ENCODE results near the gene MAP2K1.

MAP2K1 gene

DNA sequence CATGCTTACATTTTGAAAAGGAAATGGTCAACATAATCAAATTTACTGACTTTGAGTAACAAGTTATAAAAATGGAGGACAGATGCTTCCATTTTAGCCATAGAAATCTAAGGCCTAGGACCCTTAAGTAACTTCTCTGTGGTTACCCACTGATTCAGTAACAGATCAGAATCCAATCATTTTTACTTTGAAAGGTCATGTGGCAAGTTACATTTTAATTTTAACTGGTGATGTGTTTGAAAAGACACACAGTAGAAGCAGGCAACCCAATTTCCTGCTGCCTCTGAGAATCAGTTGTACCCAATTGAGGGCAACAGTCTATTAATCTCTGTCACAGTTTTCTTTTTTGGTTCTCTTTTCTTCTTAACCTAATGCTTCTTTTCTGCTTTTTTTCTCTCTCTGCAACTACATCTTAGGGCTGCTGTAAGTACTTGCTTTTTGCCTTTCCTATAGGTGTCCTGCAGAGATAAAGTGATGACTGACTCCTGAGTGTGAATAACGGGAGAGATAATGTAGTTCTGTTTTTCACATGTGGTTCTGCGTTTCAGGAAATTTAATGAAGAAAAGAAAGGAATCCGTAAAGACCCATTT, 121.7 kb downstream of the MAP2K1 start:
- no peak for DNase-seq

DNA sequence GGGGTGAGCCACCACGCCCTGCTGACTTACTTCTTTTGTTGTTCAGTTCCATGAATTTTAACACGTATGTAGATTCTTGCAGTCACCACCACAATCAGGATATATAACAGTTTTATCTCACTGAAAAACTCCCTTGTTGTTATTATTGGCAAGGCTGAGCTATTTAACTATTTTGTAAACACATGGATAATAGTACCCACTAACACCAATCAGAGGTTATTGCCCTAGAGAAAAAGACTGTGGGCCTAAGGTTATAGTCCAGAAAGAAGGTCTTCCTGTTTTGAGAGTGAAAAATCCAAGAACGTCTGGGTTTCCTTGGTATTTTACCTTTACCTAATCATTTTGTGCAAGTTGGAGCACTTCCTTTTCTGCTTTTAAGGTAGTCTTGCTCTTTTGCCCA, 127.9 kb downstream of the MAP2K1 start:
- DNase-seq: no peak

DNA sequence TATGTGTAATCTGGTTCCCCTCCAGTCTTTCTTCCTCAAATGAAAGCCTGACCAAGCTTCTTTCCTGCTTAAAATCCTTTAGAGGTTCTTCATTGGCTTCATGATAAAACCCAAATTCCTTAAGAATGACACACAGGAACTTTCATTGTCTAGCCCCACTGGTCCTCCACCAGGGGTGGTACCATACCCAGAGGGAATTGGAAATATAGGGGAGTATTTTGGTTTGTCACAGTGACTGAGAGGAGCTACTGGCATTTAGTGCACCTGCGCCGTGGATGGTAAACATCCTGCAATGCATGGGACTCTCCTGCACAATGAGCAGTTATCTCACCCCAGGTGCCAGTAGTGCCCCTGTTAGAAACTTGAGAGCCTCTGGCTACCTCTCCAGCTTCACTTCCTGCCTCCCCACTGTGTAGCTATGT, 129.2 kb downstream of the MAP2K1 start:
- no peak for DNase-seq

DNA sequence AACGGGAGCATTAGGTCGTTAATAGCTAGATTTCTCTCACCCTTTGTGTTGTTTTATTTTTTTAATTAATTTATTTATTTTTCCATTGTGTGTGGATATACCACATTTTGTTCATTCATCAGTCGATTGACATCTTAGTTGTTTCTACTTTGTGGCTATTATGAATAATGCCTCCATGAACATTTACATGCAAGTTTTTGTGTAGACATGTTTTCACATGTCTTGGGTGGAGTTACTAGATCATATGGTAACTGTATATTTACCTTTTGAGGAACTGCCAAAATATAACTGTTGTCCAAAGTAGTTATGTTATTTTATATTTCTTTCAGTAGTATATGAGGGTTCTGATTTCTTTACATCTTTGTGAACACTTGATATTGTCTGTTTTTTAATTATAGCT, 137.2 kb downstream of the MAP2K1 start:
- DNase-seq: no peak

DNA sequence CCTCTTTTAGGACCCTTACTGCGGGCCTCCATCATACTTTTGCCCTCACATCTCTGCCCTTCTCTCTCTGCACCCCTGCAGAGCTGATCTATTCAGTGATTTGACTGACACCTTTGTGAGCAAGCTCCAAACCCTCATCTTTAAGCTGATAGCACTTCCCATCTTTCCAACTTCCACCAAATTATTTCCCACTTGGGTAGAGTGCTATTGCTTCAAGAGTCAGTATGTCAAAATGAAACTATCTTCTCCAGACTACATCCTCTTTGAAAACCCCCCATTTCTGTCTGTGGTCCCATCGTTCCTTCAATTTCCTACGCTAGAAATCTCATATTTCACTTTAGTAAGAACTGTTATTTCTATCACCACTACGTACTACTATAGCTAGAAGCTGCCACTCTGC, 138.1 kb downstream of the MAP2K1 start:
- no peak for DNase-seq

DNA sequence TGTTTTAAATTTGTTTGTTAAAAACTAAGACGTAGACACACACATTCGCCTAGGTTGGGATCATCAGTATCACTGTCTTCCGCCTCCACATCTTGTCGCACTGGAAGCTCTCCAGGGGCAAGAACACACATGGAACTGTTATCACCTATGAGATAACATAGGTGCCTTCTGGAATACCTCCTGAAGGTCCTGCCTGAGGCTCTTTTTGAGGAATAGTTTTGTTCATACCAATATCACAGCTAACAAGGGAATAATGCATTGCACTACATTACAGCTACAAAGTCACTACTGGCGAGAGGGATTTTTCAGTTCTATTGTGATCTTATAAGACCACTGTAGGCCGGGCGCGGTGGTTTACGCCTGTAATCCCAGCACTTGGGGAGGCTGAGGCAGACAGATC, 148.3 kb downstream of the MAP2K1 start:
- DNase-seq: no peak
